ENCODE results near the gene GIN1. TPM values are rescaled to one million over a fixed set of nuclear protein-coding genes. Genes with fewer than 3 reads are reported as not detected.

Gene GIN1
- total RNA-seq, 1 experiment from 2014 or later, result 6.6 TPM

- Histone ChIP-seq H3T11ph (ENCODE audit: low read length) (no peak overlapping the region), H2AFZ (ENCODE audit: low read length) (no peak overlapping the region), H4K20me1 (ENCODE audit: control insufficient read depth, insufficient read depth, insufficient read length) (no peaks in the 10 kb centered on the region), H2BK120ac (ENCODE audit: low read depth, low read length, poor library complexity, severe bottlenecking) (no peak overlapping the region), H2AK5ac (ENCODE audit: insufficient read length, low read length) (no peak overlapping the region), H2BK5ac (ENCODE audit: insufficient read length, low read length) (no peak overlapping the region), H3K4ac (ENCODE audit: low read depth, low read length) (no peak overlapping the region), H3K23ac (ENCODE audit: insufficient read length, low read depth, low read length) (no peak overlapping the region), H3K79me2 (ENCODE audit: insufficient read depth, low read length) (no peaks in the 10 kb centered on the region), H3K14ac (ENCODE audit: insufficient read depth, low read length) (no peak overlapping the region), H3K23me2 (ENCODE audit: insufficient read length, low read depth, low read length, poor library complexity, severe bottlenecking) (no peaks in the 10 kb centered on the region), H4K5ac (ENCODE audit: insufficient read length, low read depth, low read length) (no peak overlapping the region), H2BK20ac (ENCODE audit: low read depth, low read length, poor library complexity, severe bottlenecking) (no peak overlapping the region), H3K9ac (ENCODE audit: extremely low read depth, insufficient read length, low read length) (no peak overlapping the region), H3K18ac (ENCODE audit: insufficient read length, low read depth, low read length) (no peak overlapping the region), H3K56ac (ENCODE audit: insufficient read length, low read depth, low read length) (no peak overlapping the region), H2BK12ac (ENCODE audit: insufficient read length, low read depth, low read length) (no peak overlapping the region), H4K8ac (replicated peaks; ENCODE audit: insufficient read length, low read depth, low read length) (no peak overlapping the region), H3K27ac (ENCODE audit: insufficient read length, low read depth, low read length) (no peak overlapping the region), H3K9me3 (ENCODE audit: control insufficient read depth, low read depth, low read length) (no peaks in the 10 kb centered on the region), H3K4me1 (ENCODE audit: insufficient read depth, low read length) (peaks cover 2% of the 10 kb centered on the region; the same call in 1 of the 2 replicates), H3K27me3 (ENCODE audit: insufficient read depth, low read length) (no peaks in the 10 kb centered on the region), H2BK15ac (ENCODE audit: low read depth, low read length) (no peak overlapping the region), H3K79me1 (ENCODE audit: insufficient read depth, low read depth, low read length, poor library complexity, severe bottlenecking) (no peaks in the 10 kb centered on the region), H4K91ac (ENCODE audit: insufficient read length, low read depth, low read length) (no peak overlapping the region), H3K4me2 (ENCODE audit: insufficient read depth, insufficient read length, low read length) (no peak overlapping the region)
- Mint-ChIP-seq H3K36me3 (ENCODE audit: insufficient read depth in 1 of 3, low read depth in 3 of 3) (peaks cover 0 to 9% (median 2%) of the 10 kb centered on the region in 3 experiments; a peak in 4 of 7 replicates), H3K27me3 (ENCODE audit: low read depth) (no peaks in the 10 kb centered on the region), H3K9me3 (no peaks in the 10 kb centered on the region; a peak in 1 of 5 replicates), H3K27ac (peak overlapping the region in 1 of 3 experiments; percentile 40; a peak in 1 of 7 replicates), H3K4me1 (peaks cover 22 to 32% of the 10 kb centered on the region in 2 experiments), H3K4me3 (no peak overlapping the region)
- DNase-seq, result no peak
- no CpG with 5 or more reads among the region's 2 CpGs for WGBS (ENCODE audit: extremely low coverage, insufficient read length, low lambda C conversion rate)
- no peak for TF ChIP-seq CTCF (conservative IDR thresholded peaks at IDR 0.05)
Measured at GRCh38 chr5:103110403-103110802, 9.5 kb downstream of the GIN1 start.
